GM12891 (cell line): ENCODE data around the gene TCAIM.

Experiments used
- PAX5 ChIP-seq: IDR thresholded peaks from 2 replicates; pipeline ENCODE4 v1.6.1; 2011; ENCODE audit warnings: low read length, moderate library complexity, mild to moderate bottlenecking; ENCODE audit not compliant: insufficient read depth, severe bottlenecking
- POLR2A ChIP-seq: IDR thresholded peaks from 2 replicates; pipeline ENCODE4 v1.6.1; 2011; ENCODE audit warnings: low read depth, low read length, control low read depth
- POLR2AphosphoS5 ChIP-seq: IDR thresholded peaks from 2 replicates; pipeline ENCODE4 v1.6.1; 2011; ENCODE audit warnings: low read depth, low read length, control low read depth
- SPI1 ChIP-seq: IDR thresholded peaks from 2 replicates; pipeline ENCODE4 v1.6.1; 2011; ENCODE audit warnings: low read depth, low read length, control low read depth
- TAF1 ChIP-seq: IDR thresholded peaks from 2 replicates; pipeline ENCODE4 v1.6.1; 2011; ENCODE audit warnings: low read depth, low read length, control low read depth

- TF ChIP-seq POLR2AphosphoS5 (no peak), POLR2A (no peak), SPI1 (no peak), TAF1 (no peak), PAX5 (no peak)
Measured at GRCh38 chr3:44348993-44349392, 10.4 kb downstream of the TCAIM start.
